A549 (cell line): ENCODE data around the gene BICRA. TPM values are rescaled to one million over a fixed set of nuclear protein-coding genes. Genes with fewer than 3 reads are reported as not detected.
"Not testable (repeated sequence)": the region's sequence is repeated elsewhere in the genome, so short reads cannot be mapped to it uniquely, and the experiment has no call there.

ENCODE experiments used
- ATAC-seq, 2 experiments: fragments of 200-7000 bp in 1 of 2; fragments of >200 bp in 1 of 2; cut with Nextera tagmentation in 1 of 2; cut with Tn5 transposase in 1 of 2; 3 replicates each; pipeline versions ENCODE4 v1.8.0 to v1.9.1; 2018 to 2020; ENCODE audit warnings: mild to moderate bottlenecking in 1 of 2, moderate library complexity in 1 of 2
- CTCF ChIA-PET: fragments of 300-600 bp; sonication (Branson Sonifier 250); formaldehyde crosslinking; extraction: SDS; loops from one replicate; lab custom pipeline; 2021; ENCODE audit warnings: antibody characterized with exemption, inconsistent platforms; lab: Yijun Ruan, JAX
- POLR2A ChIA-PET: fragments of 350-600 bp; formaldehyde crosslinking; extraction: SDS; loops from one replicate; lab custom pipeline; 2021; ENCODE audit warnings: antibody characterized with exemption, inconsistent platforms; lab: Yijun Ruan, JAX
- DNase-seq, 2 experiments: peaks; one replicate each; pipeline versions ENCODE4 v3.0.0 to v3.0.0-alpha.2; 2011 to 2016; ENCODE audit warnings: low read depth in 1 of 2, low spot score in 1 of 2
- FAIRE-seq: peaks from 2 replicates; lab custom pipeline; 2011; peaks lifted over from hg19 to GRCh38; lab: Jason Lieb, UNC
- H3K27ac ChIP-seq, 2 experiments: fragments of >200 bp; sonication (Bioruptor Twin); formaldehyde crosslinking; 3 replicates each; pipeline ENCODE4 v1.5.1; 2016 to 2017
- H3K4me1 ChIP-seq: fragments of >200 bp; sonication (Bioruptor Twin); formaldehyde crosslinking; 3 replicates; pipeline ENCODE4 v1.6.1; 2016
- H3K4me2 ChIP-seq: fragments of >200 bp; sonication (Bioruptor Twin); formaldehyde crosslinking; 3 replicates; pipeline ENCODE4 v1.6.1; 2016
- H3K4me3 ChIP-seq: fragments of >200 bp; sonication (Bioruptor Twin); formaldehyde crosslinking; 3 replicates; pipeline ENCODE4 v1.5.1; 2016
- H3K9me3 ChIP-seq: fragments of >200 bp; sonication (Bioruptor Twin); formaldehyde crosslinking; 3 replicates; pipeline ENCODE4 v1.6.1; 2016
- CEBPB ChIP-seq, 2 experiments: fragments of >200 bp in 1 of 2; sonication (Bioruptor Twin) in 1 of 2; formaldehyde crosslinking in 1 of 2; IDR thresholded peaks; 2 replicates each; pipeline ENCODE4 v1.6.1; 2012 to 2016
- FOSB ChIP-seq: fragments of 250-450 bp; sonication (Bioruptor Pico); IDR thresholded peaks from 2 replicates; pipeline ENCODE4 v1.5.0; 2020; ENCODE audit warnings: mild to moderate bottlenecking, moderate library complexity
- FOXS1 ChIP-seq: fragments of 250-450 bp; sonication (Bioruptor Pico); IDR thresholded peaks from 2 replicates; pipeline ENCODE4 v1.5.0; 2020; ENCODE audit warnings: mild to moderate bottlenecking, moderate library complexity
- GATA3 ChIP-seq: IDR thresholded peaks from 2 replicates; pipeline ENCODE4 v1.6.1; 2012; ENCODE audit warnings: borderline replicate concordance
- HOXA7 ChIP-seq: fragments of 250-450 bp; sonication (Bioruptor Pico); IDR thresholded peaks from 2 replicates; pipeline ENCODE4 v1.5.0; 2020; ENCODE audit warnings: mild to moderate bottlenecking, moderate library complexity
- HOXB13 ChIP-seq: fragments of 250-450 bp; sonication (Bioruptor Pico); IDR thresholded peaks from 2 replicates; pipeline ENCODE4 v1.5.0; 2020; ENCODE audit warnings: low read depth, mild to moderate bottlenecking, moderate library complexity
- HOXB5 ChIP-seq: fragments of 250-450 bp; sonication (Bioruptor Pico); IDR thresholded peaks from 2 replicates; pipeline ENCODE4 v1.5.0; 2020; ENCODE audit warnings: mild to moderate bottlenecking, moderate library complexity
- JUN ChIP-seq, 2 experiments: fragments of >200 bp; sonication (Bioruptor Twin); formaldehyde crosslinking; IDR thresholded peaks; 2 replicates in 1 of 2; 3 replicates in 1 of 2; pipeline ENCODE4 v1.6.1; 2016 to 2017
- KDM1A ChIP-seq: fragments of 200-600 bp; sonication (generic); IDR thresholded peaks from 2 replicates; pipeline ENCODE4 v1.6.1; 2016; ENCODE audit warnings: low read depth, mild to moderate bottlenecking
- MAZ ChIP-seq: fragments of 150-350 bp; IDR thresholded peaks from 2 replicates; pipeline ENCODE4 v1.6.1; 2014; ENCODE audit warnings: antibody characterized with exemption, low read depth, low read length, borderline replicate concordance
- NR3C1 ChIP-seq: fragments of >200 bp; sonication (Bioruptor Twin); formaldehyde crosslinking; IDR thresholded peaks from 3 replicates; pipeline ENCODE4 v1.6.1; 2017
- PHF8 ChIP-seq: fragments of 200-600 bp; sonication (generic); IDR thresholded peaks from 2 replicates; pipeline ENCODE4 v1.6.1; 2016; ENCODE audit warnings: low read depth, mild to moderate bottlenecking, antibody characterized with exemption, moderate library complexity, borderline replicate concordance
- POLR2A ChIP-seq: IDR thresholded peaks from 2 replicates; pipeline ENCODE4 v1.6.1; 2012; ENCODE audit warnings: mild to moderate bottlenecking, low read length
- RAD21 ChIP-seq, 2 experiments: fragments of >200 bp in 1 of 2; sonication (Bioruptor Twin) in 1 of 2; formaldehyde crosslinking in 1 of 2; IDR thresholded peaks in 1 of 2; conservative IDR thresholded peaks in 1 of 2; 2 replicates in 1 of 2; 3 replicates in 1 of 2; pipeline ENCODE4 v1.6.1; 2012 to 2018; ENCODE audit warnings: inconsistent platforms in 1 of 2
- RARB ChIP-seq: fragments of 250-450 bp; sonication (Bioruptor Pico); IDR thresholded peaks from 2 replicates; pipeline ENCODE4 v1.8.0; 2021; ENCODE audit warnings: mild to moderate bottlenecking, moderate library complexity
- SMC3 ChIP-seq: fragments of >200 bp; sonication (Bioruptor Twin); formaldehyde crosslinking; IDR thresholded peaks from 3 replicates; pipeline ENCODE4 v1.6.1; 2018; ENCODE audit warnings: inconsistent platforms
- TFCP2L1 ChIP-seq: fragments of 250-450 bp; sonication (Bioruptor Pico); IDR thresholded peaks from 2 replicates; pipeline ENCODE4 v1.5.0; 2021; ENCODE audit warnings: mild to moderate bottlenecking
- TP53 ChIP-seq: fragments of 250-450 bp; sonication (Bioruptor Pico); IDR thresholded peaks from 2 replicates; pipeline ENCODE4 v1.5.0; 2021; ENCODE audit warnings: mild to moderate bottlenecking, moderate library complexity
- ZNF302 ChIP-seq: fragments of 250-450 bp; sonication (Bioruptor Pico); IDR thresholded peaks from 2 replicates; pipeline ENCODE4 v1.9.0; 2021; ENCODE audit warnings: inconsistent platforms, mild to moderate bottlenecking, moderate library complexity
- WGBS: methylation state at CpG from one replicate; pipeline ENCODE4 v1.1.6; 2017; ENCODE audit errors: missing lambda C conversion rate; 5-methylcytosine and 5-hydroxymethylcytosine counted together
- polyA plus RNA-seq, 4 experiments: library from polyadenylated mRNA; depleted of rRNA in 3 of 4; stranded (reverse); fragments of >200 nt; fragmentation: RNase III in 1 of 4; extraction: RNeasy Plus Mini Kit Qiagen cat#74134 plus additional on column Dnase treatment in 1 of 4; gene quantifications; 2 replicates in 3 of 4; 3 replicates in 1 of 4; pipeline ENCODE4 v1.2.3, GENCODE V29; 2011 to 2017
- TF ChIP-seq, protein P1 (sequence below): fragments of >200 bp; sonication (Bioruptor Twin); formaldehyde crosslinking; IDR thresholded peaks from 3 replicates; pipeline ENCODE4 v1.6.1; 2016
- TF ChIP-seq, protein P2 (sequence below): fragments of >200 bp; sonication (Bioruptor Twin); formaldehyde crosslinking; IDR thresholded peaks from 3 replicates; pipeline ENCODE4 v1.5.1; 2016
- TF ChIP-seq, protein P3 (sequence below): IDR thresholded peaks from 2 replicates; pipeline ENCODE4 v1.6.1; 2012; ENCODE audit warnings: low read depth, borderline replicate concordance
- TF ChIP-seq, protein P4 (sequence below): IDR thresholded peaks from 2 replicates; pipeline ENCODE4 v1.6.1; 2012
- TF ChIP-seq, protein P5 (sequence below): fragments of 450-650 bp; IDR thresholded peaks from 2 replicates; pipeline ENCODE4 v1.6.1; 2014; ENCODE audit warnings: antibody characterized with exemption
- TF ChIP-seq, protein P6 (sequence below): fragments of 250-450 bp; sonication (Bioruptor Pico); IDR thresholded peaks from 2 replicates; pipeline ENCODE4 v1.5.0; 2021; ENCODE audit warnings: mild to moderate bottlenecking, moderate library complexity, borderline replicate concordance

Gene BICRA
- polyA plus RNA-seq, 2 of the 4 experiments (the other 2 are of a cell fraction) = 0.83 to 12.4 TPM

DNA sequence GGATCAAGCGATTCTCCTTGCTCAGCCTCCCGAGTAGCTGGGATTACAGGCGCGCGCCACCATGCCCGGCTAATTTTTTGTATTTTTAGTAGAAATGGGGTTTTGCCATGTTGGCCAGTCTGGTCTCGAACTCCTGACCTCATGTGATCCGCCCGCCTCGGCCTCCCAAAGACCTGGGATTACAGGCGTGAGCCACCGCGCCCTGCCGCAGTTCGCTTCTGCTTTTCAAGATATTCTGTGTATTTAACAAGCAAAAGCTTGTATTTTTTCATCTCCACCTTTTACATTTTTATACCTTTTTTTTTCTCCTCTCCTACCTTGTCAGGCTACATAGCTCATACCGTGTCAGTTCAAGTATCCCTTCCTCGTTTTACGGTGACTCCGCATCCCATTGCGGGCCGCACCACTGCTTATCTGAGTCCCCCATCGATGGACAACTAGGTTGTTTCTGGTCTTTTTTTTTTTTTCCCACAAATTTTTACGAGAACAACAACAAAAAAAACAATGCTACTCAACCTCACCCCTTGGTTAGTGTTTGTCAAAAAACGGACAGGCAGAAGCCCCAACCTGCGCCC lies 9.2 kb upstream of the BICRA start:
- POLR2A ChIA-PET = interaction anchor here (0.5 to 2.0 kb wide), 10 partner anchors 8 to 130 kb away, joined by 3 to 13 read pairs (median 4); partner anchors contain the start of genes BICRA and NAPA
- not testable (repeated sequence) for FAIRE-seq, H3K9me3 ChIP-seq, DNase-seq
- Histone ChIP-seq H3K4me1 (peaks cover 17% of the 10 kb centered on the region), H3K4me2 (peak overlapping the region; percentile 87), H3K4me3 (peak overlapping the region; percentile 43), H3K27ac (peak overlapping the region; percentile 74 to 82)
- 0 out of 2 replicates have a peak, but pooled peaks have one; percentile 49 for TF ChIP-seq FOSB (CRISPR knock-in tag)
- peak; percentile 59; the same call in 1 of the 2 replicates for TF ChIP-seq ZNF302 (CRISPR knock-in tag)
- 0 out of 2 replicates have a peak, but pooled peaks have one; percentile 61 for TF ChIP-seq HOXA7 (CRISPR knock-in tag)
- peak; percentile 21 for TF ChIP-seq GATA3
- 0 out of 2 replicates have a peak, but pooled peaks have one; percentile 66 for TF ChIP-seq KDM1A
- 0 out of 2 replicates have a peak, but pooled peaks have one; percentile 51 for TF ChIP-seq FOXS1 (CRISPR knock-in tag)
- ATAC-seq = peak in 1 of 2 experiments; percentile 1; a peak in 3 of 6 replicates
- CTCF ChIA-PET = interaction anchor here (0.7 to 6.8 kb wide), 13 partner anchors 8 to 251 kb away, joined by 3 to 40 read pairs (median 3); partner anchors contain the start of genes BICRA, DHX34, KPTN and NAPA
- 38% methylated on average over 25 of the region's 25 CpGs for WGBS

DNA sequence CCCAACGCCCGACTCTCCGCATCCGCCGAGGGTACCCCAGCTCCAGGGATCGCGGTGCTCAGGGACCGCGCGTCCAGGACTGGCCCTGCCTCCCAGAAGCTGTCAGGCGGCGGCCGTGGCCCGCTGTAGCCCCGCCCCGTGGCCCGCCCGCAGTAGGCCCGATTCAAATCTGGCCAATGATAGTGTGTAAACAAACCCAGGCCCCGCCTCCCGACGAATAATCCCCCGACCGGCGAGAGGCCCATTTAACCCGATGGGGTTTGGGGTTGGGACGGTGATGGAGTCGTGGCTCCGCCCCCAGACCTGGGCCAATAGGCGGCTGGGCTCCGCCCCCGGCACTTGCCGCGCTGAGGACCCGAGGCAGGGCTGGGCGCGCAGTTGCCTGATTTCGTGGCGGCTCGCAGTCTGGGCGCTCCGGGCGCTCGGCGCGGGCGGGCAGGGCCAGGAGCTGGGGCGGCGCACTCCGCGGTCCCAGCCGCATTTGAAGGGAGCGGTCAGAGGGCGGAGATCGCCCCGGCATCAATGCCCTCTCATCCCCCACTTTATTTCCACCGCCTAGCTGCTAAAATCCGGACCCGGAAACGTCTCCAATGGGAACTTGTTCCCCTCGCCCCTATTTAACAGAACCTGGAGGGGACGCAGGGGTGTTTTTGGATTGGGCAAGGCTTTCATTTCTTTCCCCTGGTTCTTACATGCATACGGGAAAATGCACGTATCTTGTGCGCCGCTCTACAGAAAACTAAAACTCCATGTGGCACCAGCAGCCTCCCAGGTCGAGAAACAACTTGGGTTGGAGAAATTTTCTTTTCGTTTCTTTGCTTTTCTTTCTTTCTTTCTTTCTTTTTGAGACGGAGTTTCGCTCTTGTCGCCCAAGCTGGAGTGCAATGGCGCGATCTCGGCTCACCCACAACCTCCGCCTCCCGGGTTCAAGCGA lies 8.4 kb upstream of the BICRA start:
- ChIA-PET CTCF (interaction anchor here (0.6 to 6.8 kb wide), 14 partner anchors 8 to 251 kb away, joined by 3 to 40 read pairs (median 3); partner anchors contain the start of genes BICRA, DHX34, KPTN and NAPA), POLR2A (interaction anchor here (0.5 to 2.0 kb wide), 13 partner anchors 8 to 130 kb away, joined by 3 to 13 read pairs (median 3); partner anchors contain the start of genes BICRA, KPTN and NAPA)
- FAIRE-seq = no peak
- ATAC-seq = peak; percentile 90 to 93
- Histone ChIP-seq H3K4me2 (peak overlapping the region; percentile 87), H3K9me3 (no peaks in the 10 kb centered on the region), H3K4me1 (peaks cover 19% of the 10 kb centered on the region), H3K4me3 (peak overlapping the region; percentile 64), H3K27ac (peak overlapping the region; percentile 82 to 89)
- no peak for TF ChIP-seq NR3C1
- 0 out of 2 replicates have a peak, but pooled peaks have one; percentile 15 for TF ChIP-seq TFCP2L1
- peak; percentile 18; the same call in 1 of the 2 replicates for TF ChIP-seq MAZ
- TF ChIP-seq, protein P1, sequence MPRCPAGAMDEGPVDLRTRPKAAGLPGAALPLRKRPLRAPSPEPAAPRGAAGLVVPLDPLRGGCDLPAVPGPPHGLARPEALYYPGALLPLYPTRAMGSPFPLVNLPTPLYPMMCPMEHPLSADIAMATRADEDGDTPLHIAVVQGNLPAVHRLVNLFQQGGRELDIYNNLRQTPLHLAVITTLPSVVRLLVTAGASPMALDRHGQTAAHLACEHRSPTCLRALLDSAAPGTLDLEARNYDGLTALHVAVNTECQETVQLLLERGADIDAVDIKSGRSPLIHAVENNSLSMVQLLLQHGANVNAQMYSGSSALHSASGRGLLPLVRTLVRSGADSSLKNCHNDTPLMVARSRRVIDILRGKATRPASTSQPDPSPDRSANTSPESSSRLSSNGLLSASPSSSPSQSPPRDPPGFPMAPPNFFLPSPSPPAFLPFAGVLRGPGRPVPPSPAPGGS = peak; percentile 80
- TF ChIP-seq, protein P2, sequence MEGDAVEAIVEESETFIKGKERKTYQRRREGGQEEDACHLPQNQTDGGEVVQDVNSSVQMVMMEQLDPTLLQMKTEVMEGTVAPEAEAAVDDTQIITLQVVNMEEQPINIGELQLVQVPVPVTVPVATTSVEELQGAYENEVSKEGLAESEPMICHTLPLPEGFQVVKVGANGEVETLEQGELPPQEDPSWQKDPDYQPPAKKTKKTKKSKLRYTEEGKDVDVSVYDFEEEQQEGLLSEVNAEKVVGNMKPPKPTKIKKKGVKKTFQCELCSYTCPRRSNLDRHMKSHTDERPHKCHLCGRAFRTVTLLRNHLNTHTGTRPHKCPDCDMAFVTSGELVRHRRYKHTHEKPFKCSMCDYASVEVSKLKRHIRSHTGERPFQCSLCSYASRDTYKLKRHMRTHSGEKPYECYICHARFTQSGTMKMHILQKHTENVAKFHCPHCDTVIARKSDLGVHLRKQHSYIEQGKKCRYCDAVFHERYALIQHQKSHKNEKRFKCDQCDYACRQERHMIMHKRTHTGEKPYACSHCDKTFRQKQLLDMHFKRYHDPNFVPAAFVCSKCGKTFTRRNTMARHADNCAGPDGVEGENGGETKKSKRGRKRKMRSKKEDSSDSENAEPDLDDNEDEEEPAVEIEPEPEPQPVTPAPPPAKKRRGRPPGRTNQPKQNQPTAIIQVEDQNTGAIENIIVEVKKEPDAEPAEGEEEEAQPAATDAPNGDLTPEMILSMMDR = no peak
- TF ChIP-seq, protein P3, sequence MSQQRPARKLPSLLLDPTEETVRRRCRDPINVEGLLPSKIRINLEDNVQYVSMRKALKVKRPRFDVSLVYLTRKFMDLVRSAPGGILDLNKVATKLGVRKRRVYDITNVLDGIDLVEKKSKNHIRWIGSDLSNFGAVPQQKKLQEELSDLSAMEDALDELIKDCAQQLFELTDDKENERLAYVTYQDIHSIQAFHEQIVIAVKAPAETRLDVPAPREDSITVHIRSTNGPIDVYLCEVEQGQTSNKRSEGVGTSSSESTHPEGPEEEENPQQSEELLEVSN = peak; percentile 66; the same call in 1 of the 2 replicates
- peak in 1 of 2 experiments; percentile 22; a peak in 3 of 5 replicates for TF ChIP-seq RAD21 (conservative IDR thresholded peaks at IDR 0.05 in 1 of 2, IDR thresholded peaks at IDR 0.05 in 1 of 2)
- TF ChIP-seq TP53 (CRISPR knock-in tag) = no peak
- TF ChIP-seq, protein P4, sequence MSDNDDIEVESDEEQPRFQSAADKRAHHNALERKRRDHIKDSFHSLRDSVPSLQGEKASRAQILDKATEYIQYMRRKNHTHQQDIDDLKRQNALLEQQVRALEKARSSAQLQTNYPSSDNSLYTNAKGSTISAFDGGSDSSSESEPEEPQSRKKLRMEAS = peak; percentile 75
- no peak for TF ChIP-seq RARB
- TF ChIP-seq, protein P5, sequence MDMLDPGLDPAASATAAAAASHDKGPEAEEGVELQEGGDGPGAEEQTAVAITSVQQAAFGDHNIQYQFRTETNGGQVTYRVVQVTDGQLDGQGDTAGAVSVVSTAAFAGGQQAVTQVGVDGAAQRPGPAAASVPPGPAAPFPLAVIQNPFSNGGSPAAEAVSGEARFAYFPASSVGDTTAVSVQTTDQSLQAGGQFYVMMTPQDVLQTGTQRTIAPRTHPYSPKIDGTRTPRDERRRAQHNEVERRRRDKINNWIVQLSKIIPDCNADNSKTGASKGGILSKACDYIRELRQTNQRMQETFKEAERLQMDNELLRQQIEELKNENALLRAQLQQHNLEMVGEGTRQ = 0 out of 2 replicates have a peak, but pooled peaks have one; percentile 20
- TF ChIP-seq CEBPB (IDR thresholded peaks at IDR 0.05) = no peak
- peak; percentile 17; the same call in 1 of the 3 replicates for TF ChIP-seq SMC3
- TF ChIP-seq HOXB13 (CRISPR knock-in tag) = no peak
- TF ChIP-seq JUN (IDR thresholded peaks at IDR 0.05) = peak; percentile 77 to 96; a peak in 4 of 5 replicates
- no peak for TF ChIP-seq HOXB5 (CRISPR knock-in tag)
- peak; percentile 93 for TF ChIP-seq POLR2A
- TF ChIP-seq, protein P6, sequence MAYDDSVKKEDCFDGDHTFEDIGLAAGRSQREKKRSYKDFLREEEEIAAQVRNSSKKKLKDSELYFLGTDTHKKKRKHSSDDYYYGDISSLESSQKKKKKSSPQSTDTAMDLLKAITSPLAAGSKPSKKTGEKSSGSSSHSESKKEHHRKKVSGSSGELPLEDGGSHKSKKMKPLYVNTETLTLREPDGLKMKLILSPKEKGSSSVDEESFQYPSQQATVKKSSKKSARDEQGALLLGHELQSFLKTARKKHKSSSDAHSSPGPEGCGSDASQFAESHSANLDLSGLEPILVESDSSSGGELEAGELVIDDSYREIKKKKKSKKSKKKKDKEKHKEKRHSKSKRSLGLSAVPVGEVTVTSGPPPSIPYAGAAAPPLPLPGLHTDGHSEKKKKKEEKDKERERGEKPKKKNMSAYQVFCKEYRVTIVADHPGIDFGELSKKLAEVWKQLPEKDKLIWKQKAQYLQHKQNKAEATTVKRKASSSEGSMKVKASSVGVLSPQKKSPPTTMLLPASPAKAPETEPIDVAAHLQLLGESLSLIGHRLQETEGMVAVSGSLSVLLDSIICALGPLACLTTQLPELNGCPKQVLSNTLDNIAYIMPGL (CRISPR knock-in tag) = no peak
- TF ChIP-seq PHF8 = peak; percentile 81; the same call in 1 of the 2 replicates
- TF ChIP-seq HOXA7 (CRISPR knock-in tag) = no peak
- 4% methylated on average over 51 of the region's 77 CpGs for WGBS
- peak; percentile 99 to 100 for DNase-seq
